ENCODE data around the gene SFXN4.
"Not testable (repeated sequence)": the region's sequence is repeated elsewhere in the genome, so short reads cannot be mapped to it uniquely, and the experiment has no call there.

The SFXN4 gene

GRCh38 chr10:119138346-119139306 lies 26.9 kb downstream of the SFXN4 start:
- ATAC-seq (no peak), DNase-seq (no peak)
- H3K4me1 Mint-ChIP-seq: peaks cover 22% of the 10 kb centered on the region
- H3K4me3 Mint-ChIP-seq: no peak overlapping the region
- H3K27ac Mint-ChIP-seq: no peak overlapping the region
- peaks cover 27% of the 10 kb centered on the region for H3K36me3 Mint-ChIP-seq (ENCODE audit: low read depth)
- no peaks in the 10 kb centered on the region for H3K27me3 Mint-ChIP-seq
- no peaks in the 10 kb centered on the region for H3K9me3 Mint-ChIP-seq

- H3K27me3 Mint-ChIP-seq, H3K4me3 Mint-ChIP-seq, ATAC-seq, DNase-seq, H3K27ac Mint-ChIP-seq, H3K9me3 Mint-ChIP-seq: not testable (repeated sequence)
- peaks cover 29% of the 10 kb centered on the region for H3K36me3 Mint-ChIP-seq (ENCODE audit: low read depth)
- peaks cover 28% of the 10 kb centered on the region for H3K4me1 Mint-ChIP-seq
Measured at GRCh38 chr10:119137878-119138277, 27.6 kb downstream of the SFXN4 start.

GRCh38 chr10:119136084-119136483 lies 29.4 kb downstream of the SFXN4 start:
- DNase-seq: no peak
- no peak for ATAC-seq
- H3K9me3 Mint-ChIP-seq: no peaks in the 10 kb centered on the region
- H3K4me3 Mint-ChIP-seq: no peak overlapping the region
- H3K27ac Mint-ChIP-seq: no peak overlapping the region
- H3K36me3 Mint-ChIP-seq (ENCODE audit: low read depth): peaks cover 36% of the 10 kb centered on the region
- no peaks in the 10 kb centered on the region for H3K27me3 Mint-ChIP-seq
- H3K4me1 Mint-ChIP-seq: peaks cover 46% of the 10 kb centered on the region

- Mint-ChIP-seq H3K36me3 (ENCODE audit: low read depth) (peaks cover 38% of the 10 kb centered on the region), H3K9me3 (no peaks in the 10 kb centered on the region), H3K27ac (peak overlapping the region; percentile 46), H3K4me3 (no peak overlapping the region), H3K4me1 (peaks cover 52% of the 10 kb centered on the region), H3K27me3 (no peaks in the 10 kb centered on the region)
- DNase-seq (no peak), ATAC-seq (no peak)
Measured at GRCh38 chr10:119135513-119135881, 30.0 kb downstream of the SFXN4 start.

GRCh38 chr10:119133949-119134348 lies 31.6 kb downstream of the SFXN4 start:
- H3K27me3 Mint-ChIP-seq: no peaks in the 10 kb centered on the region
- peak; percentile 35 for DNase-seq
- peaks cover 54% of the 10 kb centered on the region for H3K4me1 Mint-ChIP-seq
- peak overlapping the region; percentile 64 for H3K27ac Mint-ChIP-seq
- H3K36me3 Mint-ChIP-seq (ENCODE audit: low read depth): peaks cover 41% of the 10 kb centered on the region
- H3K4me3 Mint-ChIP-seq: no peak overlapping the region
- no peaks in the 10 kb centered on the region for H3K9me3 Mint-ChIP-seq
- ATAC-seq: peak; percentile 40

GRCh38 chr10:119132521-119133345 lies 32.8 kb downstream of the SFXN4 start:
- DNase-seq (no peak), ATAC-seq (no peak)
- Mint-ChIP-seq H3K4me1 (peaks cover 50% of the 10 kb centered on the region), H3K27me3 (no peaks in the 10 kb centered on the region), H3K9me3 (no peaks in the 10 kb centered on the region), H3K4me3 (peak overlapping the region; percentile 82), H3K36me3 (ENCODE audit: low read depth) (peaks cover 38% of the 10 kb centered on the region), H3K27ac (peak overlapping the region; percentile 93)

- DNase-seq (peak; percentile 35), ATAC-seq (peak; percentile 76)
- Mint-ChIP-seq H3K4me1 (peaks cover 50% of the 10 kb centered on the region), H3K36me3 (ENCODE audit: low read depth) (peaks cover 38% of the 10 kb centered on the region), H3K9me3 (no peaks in the 10 kb centered on the region), H3K4me3 (peak overlapping the region; percentile 82), H3K27ac (peak overlapping the region; percentile 93), H3K27me3 (no peaks in the 10 kb centered on the region)
Measured at GRCh38 chr10:119131512-119132240, 33.8 kb downstream of the SFXN4 start.

- peaks cover 43% of the 10 kb centered on the region for H3K4me1 Mint-ChIP-seq
- H3K9me3 Mint-ChIP-seq: no peaks in the 10 kb centered on the region
- no peaks in the 10 kb centered on the region for H3K27me3 Mint-ChIP-seq
- DNase-seq (no peak), ATAC-seq (no peak)
- no peak overlapping the region for H3K27ac Mint-ChIP-seq
- peaks cover 42% of the 10 kb centered on the region for H3K36me3 Mint-ChIP-seq (ENCODE audit: low read depth)
- H3K4me3 Mint-ChIP-seq: no peak overlapping the region
Measured at GRCh38 chr10:119129721-119130120, 35.8 kb downstream of the SFXN4 start.

DNA sequence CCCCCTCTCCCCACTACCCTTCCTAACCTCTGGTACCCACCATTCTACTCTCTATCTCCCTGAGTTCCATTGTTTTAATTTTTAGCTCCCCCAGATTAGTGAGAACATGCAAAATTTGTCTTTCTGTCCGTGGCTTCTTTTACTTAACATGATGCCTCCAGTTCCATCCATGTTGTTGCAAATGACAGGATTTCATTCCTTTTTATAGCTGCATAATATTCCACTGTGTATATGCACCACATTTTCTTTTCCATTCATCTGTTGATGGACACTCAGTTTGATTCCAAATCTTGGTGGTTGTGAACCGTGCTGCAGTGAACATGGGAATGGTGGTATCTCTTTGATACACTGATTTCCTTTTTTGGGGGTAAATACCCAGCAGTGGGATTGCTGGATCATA lies 39.6 kb downstream of the SFXN4 start:
- Mint-ChIP-seq H3K27me3 (no peaks in the 10 kb centered on the region), H3K9me3 (no peaks in the 10 kb centered on the region), H3K4me1 (peaks cover 7% of the 10 kb centered on the region), H3K4me3 (no peak overlapping the region), H3K36me3 (ENCODE audit: low read depth) (peaks cover 31% of the 10 kb centered on the region), H3K27ac (no peak overlapping the region)
- ATAC-seq (no peak), DNase-seq (no peak)

- ATAC-seq: no peak
- Mint-ChIP-seq H3K27me3 (no peaks in the 10 kb centered on the region), H3K4me1 (peaks cover 12% of the 10 kb centered on the region), H3K4me3 (no peak overlapping the region), H3K36me3 (ENCODE audit: low read depth) (peaks cover 18% of the 10 kb centered on the region), H3K27ac (no peak overlapping the region), H3K9me3 (no peaks in the 10 kb centered on the region)
- DNase-seq: no peak
Measured at GRCh38 chr10:119120875-119121274, 44.6 kb downstream of the SFXN4 start.

- H3K4me3 Mint-ChIP-seq: no peak overlapping the region
- peak overlapping the region; percentile 46 for H3K27ac Mint-ChIP-seq
- peaks cover 12% of the 10 kb centered on the region for H3K4me1 Mint-ChIP-seq
- H3K9me3 Mint-ChIP-seq: no peaks in the 10 kb centered on the region
- no peaks in the 10 kb centered on the region for H3K27me3 Mint-ChIP-seq
- no peak for DNase-seq
- peak; percentile 43 for ATAC-seq
- H3K36me3 Mint-ChIP-seq (ENCODE audit: low read depth): peaks cover 16% of the 10 kb centered on the region
Measured at GRCh38 chr10:119120413-119120867, 45.1 kb downstream of the SFXN4 start.

DNA sequence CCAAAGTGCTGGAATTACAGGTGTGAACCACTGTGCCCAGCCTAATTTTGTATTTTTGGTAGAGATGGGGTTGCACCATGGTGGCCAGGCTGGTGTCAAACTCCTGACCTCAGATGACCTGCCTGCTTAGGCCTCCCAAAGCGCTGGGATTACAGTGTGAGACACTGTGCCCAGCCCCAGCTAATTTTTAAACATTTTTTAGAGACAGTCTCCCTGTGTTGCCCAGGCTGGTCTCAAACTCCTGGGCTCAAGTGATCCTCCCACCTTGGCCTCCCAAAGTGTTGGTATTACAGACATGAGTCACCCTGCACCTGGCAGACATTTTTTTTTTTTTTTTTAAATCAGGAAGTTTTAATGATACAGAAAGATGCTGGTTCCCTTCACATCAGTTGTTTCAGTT lies 46.1 kb downstream of the SFXN4 start:
- ATAC-seq (no peak), DNase-seq (no peak)
- no peak overlapping the region for H3K27ac Mint-ChIP-seq
- no peaks in the 10 kb centered on the region for H3K9me3 Mint-ChIP-seq
- no peak overlapping the region for H3K4me3 Mint-ChIP-seq
- peaks cover 15% of the 10 kb centered on the region for H3K4me1 Mint-ChIP-seq
- H3K36me3 Mint-ChIP-seq (ENCODE audit: low read depth): peaks cover 21% of the 10 kb centered on the region
- no peaks in the 10 kb centered on the region for H3K27me3 Mint-ChIP-seq

GRCh38 chr10:119118231-119118630 lies 47.3 kb downstream of the SFXN4 start:
- H3K9me3 Mint-ChIP-seq: no peaks in the 10 kb centered on the region
- H3K4me1 Mint-ChIP-seq: peaks cover 21% of the 10 kb centered on the region
- DNase-seq (no peak), ATAC-seq (no peak)
- no peak overlapping the region for H3K27ac Mint-ChIP-seq
- no peaks in the 10 kb centered on the region for H3K27me3 Mint-ChIP-seq
- H3K4me3 Mint-ChIP-seq: no peak overlapping the region
- H3K36me3 Mint-ChIP-seq (ENCODE audit: low read depth): peaks cover 22% of the 10 kb centered on the region

GRCh38 chr10:119116326-119116951 lies 49.1 kb downstream of the SFXN4 start:
- ATAC-seq: no peak
- H3K4me1 Mint-ChIP-seq: peaks cover 21% of the 10 kb centered on the region
- DNase-seq: no peak
- peaks cover 19% of the 10 kb centered on the region for H3K36me3 Mint-ChIP-seq (ENCODE audit: low read depth)
- H3K27me3 Mint-ChIP-seq: no peaks in the 10 kb centered on the region
- H3K4me3 Mint-ChIP-seq: no peak overlapping the region
- no peaks in the 10 kb centered on the region for H3K9me3 Mint-ChIP-seq
- H3K27ac Mint-ChIP-seq: no peak overlapping the region

All from activated naive CD8-positive, alpha-beta T cell treated with anti-CD3 and anti-CD28 coated beads, Interleukin-2, amount 50 U/mL, for 24 hours (primary cell).